Panc1 (cell line): ENCODE data around the gene POU2AF1. TPM values are rescaled to one million over a fixed set of nuclear protein-coding genes. Genes with fewer than 3 reads are reported as not detected.

Experiments
- ATAC-seq: fragments of 200-7000 bp; cut with Tn5 transposase; 2 replicates; pipeline ENCODE4 v1.9.1; 2020; ENCODE audit warnings: mild to moderate bottlenecking, moderate library complexity
- BruUV-seq: library from RNA; stranded (reverse); fragments of 400-500 nt; replicated peaks from 2 replicates; lab custom pipeline; 2021; lab: Mats Ljungman, UMichigan
- CTCF ChIA-PET: fragments of 300-600 bp; sonication (Branson Sonifier 250); formaldehyde crosslinking; loops from one replicate; lab custom pipeline; 2022; ENCODE audit warnings: antibody characterized with exemption; lab: Charles Lee
- POLR2A ChIA-PET: fragments of 300-600 bp; sonication (Branson Sonifier 250); formaldehyde crosslinking; loops from one replicate; lab custom pipeline; 2022; ENCODE audit warnings: antibody characterized with exemption; lab: Charles Lee
- DNase-seq: peaks from one replicate; pipeline ENCODE4 v3.0.0-alpha.2; 2010; ENCODE audit warnings: low read depth, low spot score
- H3K27ac ChIP-seq: 2 replicates; pipeline ENCODE4 v1.5.1; 2011; ENCODE audit warnings: mild to moderate bottlenecking, low read length, inconsistent platforms
- H3K27me3 ChIP-seq: fragments of 200-500 bp; sonication (Bioruptor generic); 2 replicates; pipeline ENCODE4 v1.6.0; 2014; ENCODE audit warnings: low read length, inconsistent platforms; ENCODE audit not compliant: control insufficient read depth, insufficient read depth
- H3K36me3 ChIP-seq: fragments of 200-500 bp; sonication (Bioruptor generic); 2 replicates; pipeline ENCODE4 v1.5.1; 2014; ENCODE audit warnings: inconsistent platforms, mild to moderate bottlenecking, low read length, moderate library complexity; ENCODE audit not compliant: control insufficient read depth, insufficient read depth
- H3K4me1 ChIP-seq: 2 replicates; pipeline ENCODE4 v1.5.1; 2011; ENCODE audit warnings: inconsistent platforms, mild to moderate bottlenecking, low read length, moderate library complexity; ENCODE audit not compliant: control insufficient read depth, insufficient read depth
- H3K4me3 ChIP-seq, 2 experiments: 2 replicates each; pipeline ENCODE4 v1.5.1; 2011 to 2012; ENCODE audit warnings: low read depth in 2 of 2, low read length in 2 of 2, mild to moderate bottlenecking in 2 of 2, inconsistent platforms in 1 of 2, moderate library complexity in 1 of 2
- H3K9me3 ChIP-seq: fragments of 200-500 bp; sonication (Bioruptor generic); 2 replicates; pipeline ENCODE4 v1.5.1; 2014; ENCODE audit warnings: low read depth, mild to moderate bottlenecking, inconsistent platforms, low read length, moderate library complexity; ENCODE audit not compliant: control insufficient read depth, insufficient read depth
- CTCF ChIP-seq: fragments of 450-650 bp; IDR thresholded peaks from 2 replicates; pipeline ENCODE4 v1.5.1; 2017; ENCODE audit warnings: mild to moderate bottlenecking
- POLR2AphosphoS5 ChIP-seq: IDR thresholded peaks from 2 replicates; pipeline ENCODE4 v1.6.1; 2012; ENCODE audit warnings: mild to moderate bottlenecking, low read depth, low read length, moderate library complexity
- REST ChIP-seq, 2 experiments: IDR thresholded peaks; 2 replicates each; pipeline ENCODE4 v1.6.1; 2011 to 2012; ENCODE audit warnings: low read depth in 2 of 2, control low read depth in 1 of 2, low read length in 1 of 2, mild to moderate bottlenecking in 1 of 2, moderate library complexity in 1 of 2; ENCODE audit not compliant: insufficient read depth in 1 of 2
- SIN3A ChIP-seq: IDR thresholded peaks from 2 replicates; pipeline ENCODE4 v1.6.1; 2012; ENCODE audit warnings: low read depth, mild to moderate bottlenecking, low read length, moderate library complexity, borderline replicate concordance; ENCODE audit not compliant: insufficient read depth
- TCF7L2 ChIP-seq: IDR thresholded peaks from 2 replicates; pipeline ENCODE4 v1.6.1; 2011; ENCODE audit warnings: mild to moderate bottlenecking, low read depth, low read length, inconsistent platforms
- in situ Hi-C: cut with HindIII; loops from 2 replicates; pipeline ENCODE4 v1.10.0; 2016; ENCODE audit warnings: low sequenced_read_pairs, low pct_unique_long_range_greater_than_20kb
- intact Hi-C: fragments of 100-400 bp; cut with micrococcal nuclease; formaldehyde crosslinking; loops from one replicate; pipeline ENCODE4 v1.10.0; 2022; ENCODE audit not compliant: unreplicated experiment
- total RNA-seq: library from RNA; stranded (reverse); gene quantifications from one replicate; pipeline ENCODE4 v1.2.1, GENCODE V29; 2021; ENCODE audit not compliant: unreplicated experiment

POU2AF1 gene
- total RNA-seq, 1 experiment from 2014 or later = 0.18 TPM

GRCh38 chr11:111417766-111418435 is 38.8 kb upstream of the POU2AF1 start:
- in situ Hi-C loops (no loop called here), intact Hi-C loops (no loop called here)
- H3K9me3 ChIP-seq = no peaks in the 10 kb centered on the region
- no peak for DNase-seq
- no peaks in the 10 kb centered on the region for H3K36me3 ChIP-seq
- H3K27ac ChIP-seq = no peak overlapping the region
- no TSS peak for BruUV-seq
- ChIA-PET POLR2A (no interaction called here), CTCF (interaction anchor here (0.5 to 0.7 kb wide), 2 partner anchors 9 to 11 kb away, joined by 3 to 4 read pairs; no protein-coding TSS in a partner anchor)
- no peak for TF ChIP-seq REST (IDR thresholded peaks at IDR 0.05; ENCODE audit: insufficient read depth in 1 of 2, low read depth in 2 of 2, low read length in 1 of 2)
- no peak for TF ChIP-seq TCF7L2
- no peak for TF ChIP-seq POLR2AphosphoS5
- no peak for TF ChIP-seq CTCF
- H3K4me3 ChIP-seq = no peak overlapping the region
- peaks cover under 1% of the 10 kb centered on the region; the same call in 1 of the 2 replicates for H3K27me3 ChIP-seq
- H3K4me1 ChIP-seq = peaks cover 9% of the 10 kb centered on the region
- peak; percentile 66; the same call in 1 of the 2 replicates for ATAC-seq

GRCh38 chr11:111417011-111417765 is 38.1 kb upstream of the POU2AF1 start:
- no peak for DNase-seq
- peaks cover 3% of the 10 kb centered on the region; the same call in 1 of the 2 replicates for H3K27me3 ChIP-seq
- no peaks in the 10 kb centered on the region for H3K36me3 ChIP-seq
- BruUV-seq = no TSS peak
- H3K9me3 ChIP-seq = no peaks in the 10 kb centered on the region
- POLR2A ChIA-PET = no interaction called here
- TF ChIP-seq CTCF = no peak
- no peak for TF ChIP-seq TCF7L2
- no peak for TF ChIP-seq POLR2AphosphoS5
- TF ChIP-seq SIN3A = no peak
- TF ChIP-seq REST (IDR thresholded peaks at IDR 0.05; ENCODE audit: insufficient read depth in 1 of 2, low read depth in 2 of 2, low read length in 1 of 2) = no peak
- no peak overlapping the region for H3K27ac ChIP-seq
- no peak overlapping the region for H3K4me3 ChIP-seq
- CTCF ChIA-PET = interaction anchor here (0.5 to 0.7 kb wide), 2 partner anchors 10 to 11 kb away, joined by 3 to 4 read pairs; no protein-coding TSS in a partner anchor
- ATAC-seq = no peak; the same call in 1 of the 2 replicates
- peaks cover 9% of the 10 kb centered on the region for H3K4me1 ChIP-seq
- intact Hi-C loops = no loop called here
- in situ Hi-C loops = no loop called here
